OCI-LY7 (cell line): ENCODE data around the gene MEMO1. TPM values are rescaled to one million over a fixed set of nuclear protein-coding genes. Genes with fewer than 3 reads are reported as not detected.

Source experiments
- BruUV-seq: library from RNA; stranded (reverse); fragments of 400-500 nt; replicated peaks from 2 replicates; lab custom pipeline; 2021; lab: Mats Ljungman, UMichigan
- CTCF ChIA-PET: fragments of 300-600 bp; sonication (Branson Sonifier 250); formaldehyde crosslinking; loops from one replicate; lab custom pipeline; 2022; ENCODE audit warnings: antibody characterized with exemption; ENCODE audit not compliant: unreplicated experiment; lab: Charles Lee
- POLR2A ChIA-PET: fragments of 300-600 bp; sonication (Branson Sonifier 250); formaldehyde crosslinking; loops from one replicate; lab custom pipeline; 2022; ENCODE audit warnings: antibody characterized with exemption; lab: Charles Lee
- DNase-seq: peaks from one replicate; pipeline ENCODE4 v3.0.0-alpha.2; 2015; ENCODE audit warnings: low spot score
- H2AFZ ChIP-seq: fragments of 200-600 bp; sonication (generic), shearing (Covaris generic); 2 replicates; pipeline ENCODE4 v1.6.1; 2014; ENCODE audit warnings: mild to moderate bottlenecking, antibody characterized with exemption, low read length, moderate library complexity
- H3K27ac ChIP-seq: fragments of 200-600 bp; sonication (generic); 2 replicates; pipeline ENCODE4 v1.5.1; 2014; ENCODE audit warnings: mixed run types, low read depth, mild to moderate bottlenecking, moderate library complexity, low read length, inconsistent platforms; ENCODE audit not compliant: poor library complexity, severe bottlenecking
- H3K36me3 ChIP-seq: fragments of 200-600 bp; sonication (generic); 2 replicates; pipeline ENCODE4 v1.6.1; 2014; ENCODE audit warnings: mild to moderate bottlenecking, antibody characterized with exemption, low read length, moderate library complexity, mixed read lengths; ENCODE audit not compliant: insufficient read depth
- H3K4me1 ChIP-seq: fragments of 200-600 bp; sonication (generic); 2 replicates; pipeline ENCODE4 v1.5.1; 2014; ENCODE audit warnings: mild to moderate bottlenecking, low read length; ENCODE audit not compliant: insufficient read depth, poor library complexity, severe bottlenecking
- H3K4me2 ChIP-seq: fragments of 200-600 bp; sonication (generic); 2 replicates; pipeline ENCODE4 v1.6.1; 2014; ENCODE audit warnings: mild to moderate bottlenecking, low read length
- H3K4me3 ChIP-seq: fragments of 200-600 bp; sonication (generic); 2 replicates; pipeline ENCODE4 v1.5.1; 2014; ENCODE audit warnings: mild to moderate bottlenecking, low read depth, low read length; ENCODE audit not compliant: poor library complexity, severe bottlenecking
- H3K79me2 ChIP-seq: fragments of 200-600 bp; sonication (generic); 2 replicates; pipeline ENCODE4 v1.6.1; 2016; ENCODE audit warnings: low read depth, mild to moderate bottlenecking, low read length, moderate library complexity, mixed read lengths; ENCODE audit not compliant: insufficient read depth
- H3K9me2 ChIP-seq: fragments of 200-600 bp; sonication (generic); 2 replicates; pipeline ENCODE4 v1.6.1; 2016; ENCODE audit warnings: mild to moderate bottlenecking, low read length, mixed read lengths; ENCODE audit not compliant: insufficient read depth
- H3K9me3 ChIP-seq: fragments of 200-600 bp; sonication (generic); 2 replicates; pipeline ENCODE4 v1.6.1; 2014; ENCODE audit warnings: mild to moderate bottlenecking, mixed run types, low read length, mixed read lengths
- H4K20me1 ChIP-seq: fragments of 200-600 bp; sonication (generic); 2 replicates; pipeline ENCODE4 v1.6.1; 2014; ENCODE audit warnings: mild to moderate bottlenecking, antibody characterized with exemption, low read length, moderate library complexity, mixed read lengths; ENCODE audit not compliant: insufficient read depth
- EZH2phosphoT487 ChIP-seq: fragments of 200-600 bp; sonication (generic); IDR thresholded peaks from 2 replicates; pipeline ENCODE4 v1.6.1; 2018; ENCODE audit warnings: low read depth, borderline replicate concordance, mild to moderate bottlenecking, mixed run types, antibody characterized with exemption, low read length, moderate library complexity, mixed read lengths
- intact Hi-C: fragments of 100-400 bp; cut with micrococcal nuclease; formaldehyde crosslinking; loops from one replicate; pipeline ENCODE4 v1.10.0; 2022; ENCODE audit not compliant: unreplicated experiment
- total RNA-seq, 2 experiments: library from RNA; depleted of rRNA in 1 of 2; stranded (reverse); fragments of >200 nt in 1 of 2; shearing (Covaris generic) in 1 of 2; gene quantifications; 2 replicates each; pipeline ENCODE4 v1.2.3, GENCODE V29; 2014 to 2022
- TF ChIP-seq, protein P1 (sequence below): fragments of 200-600 bp; sonication (generic); conservative IDR thresholded peaks from 2 replicates; pipeline ENCODE4 v1.5.1; 2014; ENCODE audit warnings: mild to moderate bottlenecking, antibody characterized with exemption, low read length, moderate library complexity, mixed read lengths

Gene MEMO1
- total RNA-seq, 2 experiments from 2014 or later = 24.0 to 54.0 TPM

DNA sequence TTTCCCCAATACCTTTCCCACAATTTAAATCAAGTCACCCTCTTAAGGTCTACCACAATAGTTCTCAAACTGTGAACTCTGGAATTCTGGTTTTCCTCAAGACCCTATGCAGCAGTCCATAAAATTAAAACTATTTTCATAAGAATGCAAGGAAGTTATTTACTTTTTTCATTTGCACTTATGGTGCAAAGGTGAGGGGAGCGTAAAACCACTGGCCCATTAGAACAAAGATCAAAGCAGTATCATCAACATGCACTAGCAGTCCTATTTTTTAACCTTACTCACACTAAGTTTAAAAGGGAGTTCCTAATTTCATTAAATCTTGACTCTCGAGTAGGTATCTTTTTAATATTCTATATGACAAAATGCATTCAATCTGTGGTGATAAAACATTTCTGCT is 85.3 kb downstream of the MEMO1 start:
- no peaks in the 10 kb centered on the region; the same call in 1 of the 2 replicates for H4K20me1 ChIP-seq
- H3K36me3 ChIP-seq = peaks cover 47% of the 10 kb centered on the region; the same call in 1 of the 2 replicates
- ChIA-PET POLR2A (interaction anchor here (0.6 to 0.8 kb wide), 2 partner anchors 785 to 1213 kb away, joined by 3 to 4 read pairs; no protein-coding TSS in a partner anchor), CTCF (no interaction called here)
- no peak overlapping the region for H3K27ac ChIP-seq
- intact Hi-C loops = no loop called here
- no peak overlapping the region for H3K4me2 ChIP-seq
- DNase-seq = no peak
- no peaks in the 10 kb centered on the region for H3K79me2 ChIP-seq
- no peaks in the 10 kb centered on the region for H3K9me3 ChIP-seq
- BruUV-seq = no TSS peak
- no peak overlapping the region for H3K4me3 ChIP-seq
- no peak overlapping the region for H2AFZ ChIP-seq
- TF ChIP-seq EZH2phosphoT487 = no peak
- TF ChIP-seq, protein P1, sequence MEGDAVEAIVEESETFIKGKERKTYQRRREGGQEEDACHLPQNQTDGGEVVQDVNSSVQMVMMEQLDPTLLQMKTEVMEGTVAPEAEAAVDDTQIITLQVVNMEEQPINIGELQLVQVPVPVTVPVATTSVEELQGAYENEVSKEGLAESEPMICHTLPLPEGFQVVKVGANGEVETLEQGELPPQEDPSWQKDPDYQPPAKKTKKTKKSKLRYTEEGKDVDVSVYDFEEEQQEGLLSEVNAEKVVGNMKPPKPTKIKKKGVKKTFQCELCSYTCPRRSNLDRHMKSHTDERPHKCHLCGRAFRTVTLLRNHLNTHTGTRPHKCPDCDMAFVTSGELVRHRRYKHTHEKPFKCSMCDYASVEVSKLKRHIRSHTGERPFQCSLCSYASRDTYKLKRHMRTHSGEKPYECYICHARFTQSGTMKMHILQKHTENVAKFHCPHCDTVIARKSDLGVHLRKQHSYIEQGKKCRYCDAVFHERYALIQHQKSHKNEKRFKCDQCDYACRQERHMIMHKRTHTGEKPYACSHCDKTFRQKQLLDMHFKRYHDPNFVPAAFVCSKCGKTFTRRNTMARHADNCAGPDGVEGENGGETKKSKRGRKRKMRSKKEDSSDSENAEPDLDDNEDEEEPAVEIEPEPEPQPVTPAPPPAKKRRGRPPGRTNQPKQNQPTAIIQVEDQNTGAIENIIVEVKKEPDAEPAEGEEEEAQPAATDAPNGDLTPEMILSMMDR = no peak
- peaks cover 7% of the 10 kb centered on the region for H3K4me1 ChIP-seq
- H3K9me2 ChIP-seq = no peaks in the 10 kb centered on the region

DNA sequence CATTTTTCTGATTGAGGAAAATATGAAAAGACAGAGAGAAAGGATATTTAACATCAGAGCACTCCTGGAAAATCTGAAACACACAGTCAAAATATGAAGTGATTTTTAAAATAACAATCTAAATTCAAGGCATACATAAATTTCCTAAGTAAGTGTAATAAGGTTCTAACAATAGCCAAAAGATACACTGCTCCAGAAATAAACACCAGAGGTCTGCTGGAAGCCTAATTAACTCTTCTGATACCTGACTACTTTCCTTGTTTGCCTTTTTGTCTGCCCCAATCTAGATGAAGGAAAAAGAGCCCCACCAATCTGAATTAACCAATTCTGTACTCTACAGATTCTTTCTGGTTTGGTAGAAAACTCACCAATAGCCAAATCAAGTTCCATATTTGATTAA is 87.1 kb downstream of the MEMO1 start:
- TF ChIP-seq, protein P1 = no peak
- no peak for TF ChIP-seq EZH2phosphoT487
- no peaks in the 10 kb centered on the region for H3K79me2 ChIP-seq
- H3K9me3 ChIP-seq = no peaks in the 10 kb centered on the region
- no TSS peak for BruUV-seq
- no peak overlapping the region for H3K27ac ChIP-seq
- peaks cover 53% of the 10 kb centered on the region for H3K36me3 ChIP-seq
- H4K20me1 ChIP-seq = no peaks in the 10 kb centered on the region; the same call in 1 of the 2 replicates
- DNase-seq = no peak
- intact Hi-C loops = no loop called here
- no peaks in the 10 kb centered on the region for H3K9me2 ChIP-seq
- POLR2A ChIA-PET = no interaction called here
- CTCF ChIA-PET = no interaction called here
- no peak overlapping the region for H3K4me3 ChIP-seq
- no peak overlapping the region for H3K4me2 ChIP-seq
- no peak overlapping the region for H2AFZ ChIP-seq
- peaks cover 7% of the 10 kb centered on the region for H3K4me1 ChIP-seq

DNA sequence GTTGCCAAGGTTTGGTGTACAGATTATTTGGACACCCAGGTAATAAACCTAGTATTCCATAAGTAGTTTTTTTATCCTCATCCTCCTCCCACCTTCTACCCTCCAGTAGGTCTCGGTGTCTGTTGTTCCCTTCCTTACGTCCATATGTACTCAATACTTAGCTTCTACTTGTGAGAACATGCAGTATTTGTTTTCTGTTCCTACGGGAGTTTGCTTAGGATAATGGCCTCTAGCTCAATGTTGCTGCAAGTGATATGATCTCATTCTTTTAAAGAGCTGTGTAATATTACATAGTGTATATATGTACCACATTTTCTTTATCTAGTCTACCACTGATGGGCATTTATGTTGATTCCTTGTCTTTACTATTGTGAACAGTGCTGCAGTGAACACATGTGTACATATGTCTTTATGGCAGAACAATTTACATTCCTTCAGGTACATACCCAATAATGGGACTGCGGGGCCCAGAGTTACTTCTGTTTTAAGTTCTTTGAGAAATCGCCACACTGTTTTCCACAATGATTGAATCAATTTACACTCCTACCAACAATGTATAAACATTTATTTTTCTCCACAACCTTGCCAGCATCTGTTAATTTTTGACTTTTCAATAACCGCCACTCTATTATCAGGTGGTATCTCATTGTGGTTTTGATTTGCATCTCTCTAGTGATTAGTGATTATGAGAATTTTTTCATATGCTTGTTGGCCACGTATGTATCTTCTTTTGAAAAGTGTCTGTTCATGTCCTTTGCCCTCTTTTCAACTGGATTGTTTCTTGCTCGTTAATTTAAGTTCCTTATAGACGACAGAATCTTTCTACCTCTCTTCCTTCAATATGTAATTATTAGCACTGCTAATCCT is 88.0 kb downstream of the MEMO1 start:
- ChIA-PET CTCF (no interaction called here), POLR2A (interaction anchor here (0.8 to 1.5 kb wide), 4 partner anchors 8 to 92 kb away, joined by 3 to 4 read pairs (median 4); no protein-coding TSS in a partner anchor)
- H3K79me2 ChIP-seq = no peaks in the 10 kb centered on the region
- no peaks in the 10 kb centered on the region; the same call in 1 of the 2 replicates for H4K20me1 ChIP-seq
- intact Hi-C loops = no loop called here
- H3K27ac ChIP-seq = no peak overlapping the region
- TSS peak; percentile 4 for BruUV-seq
- H3K9me3 ChIP-seq = no peaks in the 10 kb centered on the region
- H3K36me3 ChIP-seq = peaks cover 53% of the 10 kb centered on the region
- H3K4me1 ChIP-seq = peaks cover 7% of the 10 kb centered on the region
- no peaks in the 10 kb centered on the region for H3K9me2 ChIP-seq
- H2AFZ ChIP-seq = no peak overlapping the region
- no peak for DNase-seq
- no peak overlapping the region for H3K4me3 ChIP-seq
- no peak overlapping the region for H3K4me2 ChIP-seq
- TF ChIP-seq, protein P1 = no peak
- TF ChIP-seq EZH2phosphoT487 = no peak
